ENCODE measurements around the gene C1orf159. TPM values are rescaled to one million over a fixed set of nuclear protein-coding genes. Genes with fewer than 3 reads are reported as not detected.

The C1orf159 gene
- total and polyA plus RNA-seq, 4 donors: 9.5 to 19.2 (median 13.3) TPM

- no peak for TF ChIP-seq CTCF (IDR thresholded peaks at IDR 0.05; ENCODE audit: control extremely low read depth, extremely low read depth)
- Histone ChIP-seq H3K27ac (ENCODE audit: low read depth in 1 of 2, low read length in 1 of 2) (no peak overlapping the region), H3K9ac (ENCODE audit: insufficient read depth in 1 of 2, low read length in 2 of 2) (no peak overlapping the region), H3K4me3 (no peak overlapping the region), H3K27me3 (ENCODE audit: control insufficient read depth in 3 of 3, insufficient read depth in 3 of 3, low read length in 2 of 3) (no peaks in the 10 kb centered on the region), H3K9me3 (ENCODE audit: control insufficient read depth in 4 of 4, insufficient read depth in 3 of 4, low read length in 3 of 4) (no peaks in the 10 kb centered on the region), H3K36me3 (ENCODE audit: control insufficient read depth in 4 of 4, insufficient read depth in 4 of 4, low read length in 4 of 4) (peaks cover 0 to 15% (median 0%) of the 10 kb centered on the region in 4 donors), H3K4me1 (ENCODE audit: control insufficient read depth in 5 of 5, insufficient read depth in 5 of 5, low read length in 5 of 5) (peaks cover 0 to under 1% (median 0%) of the 10 kb centered on the region in 5 donors)
- DNase-seq (no peak), ATAC-seq (ENCODE audit: insufficient read depth, low FRiP score) (no peak)
- 92 to 93% methylated on average over 26 to 30 of the region's 30 CpGs for WGBS, 2 donors
Observed at GRCh38 chr1:1085171-1085841, 30.6 kb downstream of the C1orf159 start.

GRCh38 chr1:1084372-1085170, 31.3 kb downstream of the C1orf159 start:
- Histone ChIP-seq H3K36me3 (ENCODE audit: control insufficient read depth in 4 of 4, insufficient read depth in 4 of 4, low read length in 4 of 4) (peaks cover 0 to 15% (median 0%) of the 10 kb centered on the region in 4 donors), H3K9me3 (ENCODE audit: control insufficient read depth in 4 of 4, insufficient read depth in 3 of 4, low read length in 3 of 4) (no peaks in the 10 kb centered on the region), H3K4me3 (no peak overlapping the region), H3K4me1 (ENCODE audit: control insufficient read depth in 5 of 5, insufficient read depth in 5 of 5, low read length in 5 of 5) (peaks cover 0 to 8% (median 7%) of the 10 kb centered on the region in 5 donors), H3K27me3 (ENCODE audit: control insufficient read depth in 3 of 3, insufficient read depth in 3 of 3, low read length in 2 of 3) (peaks cover 0 to 1% (median 0%) of the 10 kb centered on the region in 3 donors), H3K27ac (ENCODE audit: low read depth in 1 of 2, low read length in 1 of 2) (no peak overlapping the region), H3K9ac (ENCODE audit: insufficient read depth in 1 of 2, low read length in 2 of 2) (no peak overlapping the region)
- TF ChIP-seq CTCF (IDR thresholded peaks at IDR 0.05; ENCODE audit: control extremely low read depth, extremely low read depth): no peak
- DNase-seq (peak in 1 of 3 donors; percentile 12), ATAC-seq (ENCODE audit: insufficient read depth, low FRiP score) (no peak)
- WGBS, 2 donors: 94 to 96% methylated on average over 38 of the region's 38 CpGs

- no peak for TF ChIP-seq CTCF (IDR thresholded peaks at IDR 0.05; ENCODE audit: control extremely low read depth, extremely low read depth)
- no peak overlapping the region for H3K4me3 ChIP-seq
- H3K9me3 ChIP-seq (ENCODE audit: control insufficient read depth in 4 of 4, insufficient read depth in 3 of 4, low read length in 3 of 4): no peaks in the 10 kb centered on the region
- peaks cover 0 to 12% (median 9%) of the 10 kb centered on the region in 5 donors for H3K4me1 ChIP-seq (ENCODE audit: control insufficient read depth in 5 of 5, insufficient read depth in 5 of 5, low read length in 5 of 5)
- no peak overlapping the region for H3K9ac ChIP-seq (ENCODE audit: insufficient read depth in 1 of 2, low read length in 2 of 2)
- H3K27ac ChIP-seq (ENCODE audit: low read depth in 1 of 2, low read length in 1 of 2): no peak overlapping the region
- ATAC-seq (ENCODE audit: insufficient read depth, low FRiP score) (no peak), DNase-seq (no peak)
- WGBS, 2 donors: 94 to 96% methylated on average over 42 to 43 of the region's 43 CpGs
- peaks cover 0 to 15% (median 0%) of the 10 kb centered on the region in 4 donors for H3K36me3 ChIP-seq (ENCODE audit: control insufficient read depth in 4 of 4, insufficient read depth in 4 of 4, low read length in 4 of 4)
- peaks cover 0 to 3% (median 0%) of the 10 kb centered on the region in 3 donors for H3K27me3 ChIP-seq (ENCODE audit: control insufficient read depth in 3 of 3, insufficient read depth in 3 of 3, low read length in 2 of 3)
Observed at GRCh38 chr1:1083416-1084371, 32.2 kb downstream of the C1orf159 start.
